Epithelial cell of esophagus (primary cell): ENCODE measurements around the gene PLIN4.

Experiments
- DNase-seq: peaks from one replicate; pipeline ENCODE4 v3.0.0; 2010; ENCODE audit warnings: low read depth
- H3K4me3 ChIP-seq: 2 replicates; pipeline ENCODE4 v1.5.1; 2011; ENCODE audit warnings: mild to moderate bottlenecking, low read length, control low read depth
- CTCF ChIP-seq: IDR thresholded peaks from 2 replicates; pipeline ENCODE4 v1.5.1; 2011; ENCODE audit warnings: low read depth, mild to moderate bottlenecking, low read length, control low read depth, inconsistent platforms; ENCODE audit not compliant: insufficient read depth; ENCODE audit errors: missing control alignments

Gene PLIN4

GRCh38 chr19:4487572-4487971, 30.7 kb downstream of the PLIN4 start:
- DNase-seq, result no peak
- TF ChIP-seq CTCF, result no peak
- H3K4me3 ChIP-seq, result no peak overlapping the region

- no peak overlapping the region for H3K4me3 ChIP-seq
- no peak for TF ChIP-seq CTCF
- no peak for DNase-seq
Measured at GRCh38 chr19:4483385-4483784, 34.9 kb downstream of the PLIN4 start.

GRCh38 chr19:4482721-4483364, 35.4 kb downstream of the PLIN4 start:
- DNase-seq, result no peak
- no peak for TF ChIP-seq CTCF
- H3K4me3 ChIP-seq, result no peak overlapping the region

GRCh38 chr19:4477034-4477801, 41.1 kb downstream of the PLIN4 start:
- peak; percentile 8 for DNase-seq
- TF ChIP-seq CTCF, result no peak
- H3K4me3 ChIP-seq, result no peak overlapping the region

- DNase-seq, result peak; percentile 72
- TF ChIP-seq CTCF, result no peak
- H3K4me3 ChIP-seq, result peak overlapping the region; percentile 77
Measured at GRCh38 chr19:4474514-4475022, 43.7 kb downstream of the PLIN4 start.

- no peak for DNase-seq
- no peak for TF ChIP-seq CTCF
Measured at GRCh38 chr19:4473763-4474513, 44.3 kb downstream of the PLIN4 start.

More at GRCh38 chr19:4473763-4474513, 44.3 kb downstream of the PLIN4 start:
- peak overlapping the region; percentile 77 for H3K4me3 ChIP-seq
